GM12878 (cell line): Measurements from ENCODE around the gene EXOC4. TPM values are rescaled to one million over a fixed set of nuclear protein-coding genes. Genes with fewer than 3 reads are reported as not detected.
A peak's percentile ranks its signal among the peaks of the same experiment; 100 is the strongest.

Source experiments
- ATAC-seq: fragments of 200-7000 bp; cut with Tn5 transposase; 3 replicates; pipeline ENCODE4 v1.9.1; 2020; ENCODE audit warnings: mild to moderate bottlenecking, moderate library complexity
- BruUV-seq: library from RNA; stranded (reverse); fragments of 400-500 nt; replicated peaks from 2 replicates; lab custom pipeline; 2021; lab: Mats Ljungman, UMichigan
- CTCF ChIA-PET: fragments of 300-600 bp; sonication (Branson Sonifier 250); formaldehyde crosslinking; extraction: SDS; loops from one replicate; lab custom pipeline; 2021; ENCODE audit warnings: inconsistent platforms; lab: Yijun Ruan, JAX
- POLR2A ChIA-PET: fragments of 350-600 bp; formaldehyde crosslinking; extraction: SDS; loops from one replicate; lab custom pipeline; 2021; ENCODE audit warnings: inconsistent platforms; lab: Charles Lee
- RAD21 ChIA-PET: fragments of 300-600 bp; sonication (Branson Sonifier 250); formaldehyde crosslinking; loops from one replicate; lab custom pipeline; 2023; ENCODE audit warnings: antibody characterized with exemption; ENCODE audit not compliant: unreplicated experiment; lab: Charles Lee
- SMC1A ChIA-PET: fragments of 300-600 bp; sonication (Branson Sonifier 250); formaldehyde crosslinking; loops from one replicate; lab custom pipeline; 2023; ENCODE audit not compliant: unreplicated experiment, uncharacterized antibody; lab: Charles Lee
- DNase-seq: peaks from one replicate; pipeline ENCODE4 v3.0.0-alpha.2; 2011; ENCODE audit warnings: low read depth, low spot score
- FAIRE-seq: peaks from 3 replicates; lab custom pipeline; 2011; peaks lifted over from hg19 to GRCh38; lab: Jason Lieb, UNC
- H2AFZ ChIP-seq: 2 replicates; pipeline ENCODE4 v1.6.0; 2011; ENCODE audit warnings: low read depth, low read length, control low read depth; ENCODE audit not compliant: control insufficient read depth
- H3K27ac ChIP-seq: 2 replicates; pipeline ENCODE4 v1.5.1; 2011; ENCODE audit warnings: control low read depth; ENCODE audit not compliant: control insufficient read depth, insufficient read depth
- H3K27me3 ChIP-seq, 2 experiments: replicated peaks in 1 of 2; 2 replicates each; pipeline versions ENCODE4 v1.6.0 to v1.6.1; 2011; ENCODE audit warnings: low read length in 1 of 2; ENCODE audit not compliant: control insufficient read depth in 2 of 2, insufficient read depth in 2 of 2
- H3K36me3 ChIP-seq, 2 experiments: 2 replicates each; pipeline ENCODE4 v1.5.1; 2011; ENCODE audit warnings: low read length in 1 of 2; ENCODE audit not compliant: control insufficient read depth in 2 of 2, insufficient read depth in 2 of 2
- H3K4me1 ChIP-seq: 2 replicates; pipeline ENCODE4 v1.6.1; 2011; ENCODE audit warnings: mild to moderate bottlenecking, low read length, moderate library complexity, mixed read lengths; ENCODE audit not compliant: control insufficient read depth, insufficient read depth
- H3K4me2 ChIP-seq: 2 replicates; pipeline ENCODE4 v1.6.0; 2011; ENCODE audit warnings: control low read depth; ENCODE audit not compliant: control insufficient read depth, insufficient read depth
- H3K4me3 ChIP-seq: fragments of 200-600 bp; sonication (generic); 2 replicates; pipeline ENCODE4 v1.5.1; 2016
- H3K79me2 ChIP-seq: 2 replicates; pipeline ENCODE4 v1.6.0; 2011; ENCODE audit warnings: low read length; ENCODE audit not compliant: control insufficient read depth, insufficient read depth
- H3K9ac ChIP-seq: 2 replicates; pipeline ENCODE4 v1.8.0; 2011; ENCODE audit warnings: low read length, control low read depth, mixed read lengths; ENCODE audit not compliant: control insufficient read depth, insufficient read depth
- H3K9me3 ChIP-seq: replicated peaks from 3 replicates; pipeline ENCODE4 v1.5.1; 2011; ENCODE audit warnings: mild to moderate bottlenecking, low read length; ENCODE audit not compliant: control insufficient read depth, insufficient read depth
- H4K20me1 ChIP-seq: 2 replicates; pipeline ENCODE4 v1.6.0; 2011; ENCODE audit not compliant: control insufficient read depth, insufficient read depth
- ZBTB40 ChIP-seq: fragments of 450-650 bp; IDR thresholded peaks from 2 replicates; pipeline ENCODE4 v1.6.1; 2016; ENCODE audit warnings: mild to moderate bottlenecking, moderate library complexity, borderline replicate concordance
- in situ Hi-C: fragments of 300-500 bp; cut with MboI; formaldehyde crosslinking; loops from 9 replicates; pipeline ENCODE4 v1.14.3; 2018; ENCODE audit warnings: mixed read lengths
- intact Hi-C: fragments of 100-400 bp; cut with micrococcal nuclease; formaldehyde crosslinking; loops from one replicate; pipeline ENCODE4 v1.14.2; 2022; ENCODE audit not compliant: unreplicated experiment
- polyA plus RNA-seq, 11 experiments: library from polyadenylated mRNA; depleted of rRNA in 4 of 11; unstranded in 6 of 11; stranded (reverse) in 5 of 11; fragments of >200 nt; fragmentation: Nextera tagmentation in 4 of 11; fragmentation: Illumina TruSeq in 1 of 11; extraction: Ambion mirVana in 4 of 11; extraction: Trizol in 1 of 11; gene quantifications; 1 replicate in 1 of 11; 2 replicates in 10 of 11; pipeline versions ENCODE4 v1.2.1 to v1.2.3, GENCODE V29; 2011 to 2016; ENCODE audit warnings: inconsistent platforms in 2 of 11, missing spikeins in 2 of 11, low read depth in 1 of 11
- total RNA-seq, 4 experiments: library from RNA; depleted of rRNA in 3 of 4; stranded (reverse); fragments of >200 nt in 3 of 4; fragmentation: Illumina TruSeq in 1 of 4; extraction: Trizol in 1 of 4; gene quantifications; 2 replicates each; pipeline versions ENCODE4 v1.2.1 to v1.2.3, GENCODE V29; 2013 to 2021
- TF ChIP-seq, protein P1 (sequence below): fragments of 450-650 bp; formaldehyde crosslinking; IDR thresholded peaks from 2 replicates; pipeline ENCODE4 v1.4.0; 2020; ENCODE audit warnings: mild to moderate bottlenecking, moderate library complexity

Gene EXOC4
- total and polyA plus RNA-seq, 10 of the 15 experiments (the other 5 are each of a cell fraction or from before 2014, with no cell fraction given), result 13.2 to 44.5 (median 29.6) TPM

GRCh38 chr7:133475655-133476054, 222.8 kb downstream of the EXOC4 start:
- in situ Hi-C loops (no loop called here), intact Hi-C loops (no loop called here)
- no peaks in the 10 kb centered on the region for H3K27me3 ChIP-seq
- ChIA-PET POLR2A (no interaction called here), CTCF (interaction anchor here (1.2 kb wide), 1 partner anchor 379 kb away, joined by 3 read pairs; no protein-coding TSS in a partner anchor), SMC1A (interaction anchor here (0.6 to 1.4 kb wide), 4 partner anchors 8 to 403 kb away, joined by 3 to 5 read pairs (median 4); no protein-coding TSS in a partner anchor), RAD21 (no interaction called here)
- no peak overlapping the region for H3K9ac ChIP-seq
- no peak overlapping the region for H3K27ac ChIP-seq
- H3K4me1 ChIP-seq, result no peaks in the 10 kb centered on the region
- no peaks in the 10 kb centered on the region for H4K20me1 ChIP-seq
- no peak overlapping the region for H3K4me3 ChIP-seq
- DNase-seq, result no peak
- H3K79me2 ChIP-seq, result no peaks in the 10 kb centered on the region
- no peak for ATAC-seq
- H3K9me3 ChIP-seq, result no peaks in the 10 kb centered on the region
- FAIRE-seq, result no peak
- TF ChIP-seq ZBTB40, result peak; percentile 85
- TF ChIP-seq, protein P1, sequence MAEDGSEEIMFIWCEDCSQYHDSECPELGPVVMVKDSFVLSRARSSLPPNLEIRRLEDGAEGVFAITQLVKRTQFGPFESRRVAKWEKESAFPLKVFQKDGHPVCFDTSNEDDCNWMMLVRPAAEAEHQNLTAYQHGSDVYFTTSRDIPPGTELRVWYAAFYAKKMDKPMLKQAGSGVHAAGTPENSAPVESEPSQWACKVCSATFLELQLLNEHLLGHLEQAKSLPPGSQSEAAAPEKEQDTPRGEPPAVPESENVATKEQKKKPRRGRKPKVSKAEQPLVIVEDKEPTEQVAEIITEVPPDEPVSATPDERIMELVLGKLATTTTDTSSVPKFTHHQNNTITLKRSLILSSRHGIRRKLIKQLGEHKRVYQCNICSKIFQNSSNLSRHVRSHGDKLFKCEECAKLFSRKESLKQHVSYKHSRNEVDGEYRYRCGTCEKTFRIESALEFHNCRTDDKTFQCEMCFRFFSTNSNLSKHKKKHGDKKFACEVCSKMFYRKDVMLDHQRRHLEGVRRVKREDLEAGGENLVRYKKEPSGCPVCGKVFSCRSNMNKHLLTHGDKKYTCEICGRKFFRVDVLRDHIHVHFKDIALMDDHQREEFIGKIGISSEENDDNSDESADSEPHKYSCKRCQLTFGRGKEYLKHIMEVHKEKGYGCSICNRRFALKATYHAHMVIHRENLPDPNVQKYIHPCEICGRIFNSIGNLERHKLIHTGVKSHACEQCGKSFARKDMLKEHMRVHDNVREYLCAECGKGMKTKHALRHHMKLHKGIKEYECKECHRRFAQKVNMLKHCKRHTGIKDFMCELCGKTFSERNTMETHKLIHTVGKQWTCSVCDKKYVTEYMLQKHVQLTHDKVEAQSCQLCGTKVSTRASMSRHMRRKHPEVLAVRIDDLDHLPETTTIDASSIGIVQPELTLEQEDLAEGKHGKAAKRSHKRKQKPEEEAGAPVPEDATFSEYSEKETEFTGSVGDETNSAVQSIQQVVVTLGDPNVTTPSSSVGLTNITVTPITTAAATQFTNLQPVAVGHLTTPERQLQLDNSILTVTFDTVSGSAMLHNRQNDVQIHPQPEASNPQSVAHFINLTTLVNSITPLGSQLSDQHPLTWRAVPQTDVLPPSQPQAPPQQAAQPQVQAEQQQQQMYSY (CRISPR knock-in tag), result no peak
- H3K4me2 ChIP-seq, result no peak overlapping the region
- H2AFZ ChIP-seq, result no peak overlapping the region
- no TSS peak for BruUV-seq
- 0 out of 4 replicates have a peak, but pooled peaks cover 0 to 3% of the 10 kb centered on the region in 2 experiments for H3K36me3 ChIP-seq
